GM18499 (cell line): Measurements from ENCODE around the gene SLC30A10.
"Not testable (repeated sequence)": the region's sequence is repeated elsewhere in the genome, so short reads cannot be mapped to it uniquely, and the experiment has no call there.

Experiments
- ATAC-seq: cut with Tn5 transposase; IDR thresholded peaks from one replicate; pipeline ENCODE4 v1.9.1; 2021; ENCODE audit warnings: moderate number of reproducible peaks; ENCODE audit not compliant: insufficient read depth, unreplicated experiment

SLC30A10 gene

GRCh38 chr1:219900201-219900600 lies 28.2 kb downstream of the SLC30A10 start:
- ATAC-seq = no peak

GRCh38 chr1:219898375-219898774 lies 30.0 kb downstream of the SLC30A10 start:
- no peak for ATAC-seq

GRCh38 chr1:219897914-219898313 lies 30.4 kb downstream of the SLC30A10 start:
- ATAC-seq = no peak

GRCh38 chr1:219892271-219892670 lies 36.1 kb downstream of the SLC30A10 start:
- ATAC-seq = not testable (repeated sequence)

- not testable (repeated sequence) for ATAC-seq
These were observed 36.5 kb downstream of the SLC30A10 start for GRCh38 chr1:219891846-219892245.

GRCh38 chr1:219888667-219889066 lies 39.7 kb downstream of the SLC30A10 start:
- ATAC-seq = not testable (repeated sequence)

- no peak for ATAC-seq
These were observed 42.7 kb downstream of the SLC30A10 start for GRCh38 chr1:219885680-219886079.

GRCh38 chr1:219883400-219884332 lies 44.7 kb downstream of the SLC30A10 start:
- no peak for ATAC-seq

GRCh38 chr1:219882755-219883154 lies 45.6 kb downstream of the SLC30A10 start:
- no peak for ATAC-seq

GRCh38 chr1:219882096-219882495 lies 46.3 kb downstream of the SLC30A10 start:
- ATAC-seq = no peak

GRCh38 chr1:219880765-219881457 lies 47.4 kb downstream of the SLC30A10 start:
- no peak for ATAC-seq

GRCh38 chr1:219876798-219877209 lies 51.6 kb downstream of the SLC30A10 start:
- ATAC-seq = no peak

GRCh38 chr1:219875860-219876259 lies 52.5 kb downstream of the SLC30A10 start:
- no peak for ATAC-seq

- not testable (repeated sequence) for ATAC-seq
These were observed 55.8 kb downstream of the SLC30A10 start for GRCh38 chr1:219872538-219872937.

GRCh38 chr1:219871427-219872057 lies 56.8 kb downstream of the SLC30A10 start:
- ATAC-seq = no peak

- ATAC-seq = not testable (repeated sequence)
These were observed 59.7 kb downstream of the SLC30A10 start for GRCh38 chr1:219868615-219869014.
